ENCODE results near the gene CNTN4.

The CNTN4 gene

GRCh38 chr3:2771193-2771592 lies 672.5 kb downstream of the CNTN4 start:
- Histone ChIP-seq H3K9ac (no peak overlapping the region), H2AFZ (ENCODE audit: low read depth) (no peak overlapping the region), H3K4me3 (IDR thresholded peaks at IDR 0.05; ENCODE audit: insufficient read depth, low read depth, low read length) (no peak overlapping the region), H3K4me1 (ENCODE audit: low read depth, poor library complexity, severe bottlenecking) (no peaks in the 10 kb centered on the region), H3K79me2 (ENCODE audit: insufficient read depth, low read depth) (no peaks in the 10 kb centered on the region), H3K36me3 (ENCODE audit: insufficient read depth) (no peaks in the 10 kb centered on the region), H3K27ac (no peak overlapping the region), H4K20me1 (ENCODE audit: insufficient read depth) (no peaks in the 10 kb centered on the region), H3K27me3 (ENCODE audit: insufficient read depth, low read depth) (no peaks in the 10 kb centered on the region), H3K4me2 (no peak overlapping the region)
- no peak for TF ChIP-seq CTCF (conservative IDR thresholded peaks at IDR 0.05; ENCODE audit: low read depth, low read length)

GRCh38 chr3:2771741-2772140 lies 673.1 kb downstream of the CNTN4 start:
- no peak for TF ChIP-seq CTCF (conservative IDR thresholded peaks at IDR 0.05; ENCODE audit: low read depth, low read length)
- Histone ChIP-seq H3K36me3 (ENCODE audit: insufficient read depth) (no peaks in the 10 kb centered on the region), H3K27ac (no peak overlapping the region), H4K20me1 (ENCODE audit: insufficient read depth) (no peaks in the 10 kb centered on the region), H3K27me3 (ENCODE audit: insufficient read depth, low read depth) (no peaks in the 10 kb centered on the region), H2AFZ (ENCODE audit: low read depth) (no peak overlapping the region), H3K4me2 (no peak overlapping the region), H3K4me3 (IDR thresholded peaks at IDR 0.05; ENCODE audit: insufficient read depth, low read depth, low read length) (no peak overlapping the region), H3K9ac (no peak overlapping the region), H3K4me1 (ENCODE audit: low read depth, poor library complexity, severe bottlenecking) (no peaks in the 10 kb centered on the region), H3K79me2 (ENCODE audit: insufficient read depth, low read depth) (no peaks in the 10 kb centered on the region)

- H3K9ac ChIP-seq = no peak overlapping the region
- no peak overlapping the region for H3K4me2 ChIP-seq
- no peaks in the 10 kb centered on the region for H3K36me3 ChIP-seq (ENCODE audit: insufficient read depth)
- no peak overlapping the region for H2AFZ ChIP-seq (ENCODE audit: low read depth)
- no peak for TF ChIP-seq CTCF (conservative IDR thresholded peaks at IDR 0.05; ENCODE audit: low read depth, low read length)
- no peaks in the 10 kb centered on the region for H3K4me1 ChIP-seq (ENCODE audit: low read depth, poor library complexity, severe bottlenecking)
- H3K79me2 ChIP-seq (ENCODE audit: insufficient read depth, low read depth) = no peaks in the 10 kb centered on the region
- no peaks in the 10 kb centered on the region for H3K27me3 ChIP-seq (ENCODE audit: insufficient read depth, low read depth)
- no peak overlapping the region for H3K4me3 ChIP-seq (IDR thresholded peaks at IDR 0.05; ENCODE audit: insufficient read depth, low read depth, low read length)
- no peak overlapping the region for H3K27ac ChIP-seq
- no peaks in the 10 kb centered on the region for H4K20me1 ChIP-seq (ENCODE audit: insufficient read depth)
Observed at GRCh38 chr3:2772803-2773202, 674.1 kb downstream of the CNTN4 start.

GRCh38 chr3:2774481-2775249 lies 676.0 kb downstream of the CNTN4 start:
- no peaks in the 10 kb centered on the region for H4K20me1 ChIP-seq (ENCODE audit: insufficient read depth)
- TF ChIP-seq CTCF (conservative IDR thresholded peaks at IDR 0.05; ENCODE audit: low read depth, low read length) = no peak
- no peaks in the 10 kb centered on the region for H3K36me3 ChIP-seq (ENCODE audit: insufficient read depth)

More at GRCh38 chr3:2774481-2775249, 676.0 kb downstream of the CNTN4 start:
- H3K4me1 ChIP-seq (ENCODE audit: low read depth, poor library complexity, severe bottlenecking) = no peaks in the 10 kb centered on the region
- H3K27ac ChIP-seq = no peak overlapping the region
- H3K4me2 ChIP-seq = no peak overlapping the region
- no peaks in the 10 kb centered on the region for H3K79me2 ChIP-seq (ENCODE audit: insufficient read depth, low read depth)
- no peak overlapping the region for H3K4me3 ChIP-seq (IDR thresholded peaks at IDR 0.05; ENCODE audit: insufficient read depth, low read depth, low read length)
- H3K27me3 ChIP-seq (ENCODE audit: insufficient read depth, low read depth) = no peaks in the 10 kb centered on the region
- H2AFZ ChIP-seq (ENCODE audit: low read depth) = no peak overlapping the region
- no peak overlapping the region for H3K9ac ChIP-seq

Data from KMS-11 (cell line).